GM12801 (cell line): ENCODE results near the gene ISG20.

ENCODE experiments used
- TF ChIP-seq, protein P1 (sequence below): IDR thresholded peaks from one replicate; pipeline ENCODE4 v1.5.1; 2011; ENCODE audit warnings: control low read depth; ENCODE audit not compliant: insufficient read length; ENCODE audit errors: extremely low read depth

ISG20 gene

DNA sequence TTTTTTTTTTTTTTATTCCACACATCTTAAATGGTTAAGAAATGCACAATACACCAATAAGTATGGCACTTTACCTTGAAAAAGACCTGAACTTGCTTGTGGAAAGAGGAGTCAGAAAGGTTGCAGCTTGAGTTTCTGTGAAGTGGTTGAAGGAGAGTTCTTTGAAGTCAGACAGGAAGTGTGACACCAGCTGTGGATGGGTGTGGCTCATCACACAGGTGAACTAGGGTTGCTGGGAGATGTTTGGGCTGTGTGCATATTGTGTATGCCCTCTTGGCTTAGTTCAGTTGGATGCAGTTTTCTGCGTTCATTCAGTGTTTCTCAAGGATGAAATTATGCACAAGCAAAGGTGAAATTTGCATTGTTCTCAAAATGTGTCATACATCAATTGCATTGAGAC, 11.4 kb upstream of the ISG20 start:
- TF ChIP-seq, protein P1, sequence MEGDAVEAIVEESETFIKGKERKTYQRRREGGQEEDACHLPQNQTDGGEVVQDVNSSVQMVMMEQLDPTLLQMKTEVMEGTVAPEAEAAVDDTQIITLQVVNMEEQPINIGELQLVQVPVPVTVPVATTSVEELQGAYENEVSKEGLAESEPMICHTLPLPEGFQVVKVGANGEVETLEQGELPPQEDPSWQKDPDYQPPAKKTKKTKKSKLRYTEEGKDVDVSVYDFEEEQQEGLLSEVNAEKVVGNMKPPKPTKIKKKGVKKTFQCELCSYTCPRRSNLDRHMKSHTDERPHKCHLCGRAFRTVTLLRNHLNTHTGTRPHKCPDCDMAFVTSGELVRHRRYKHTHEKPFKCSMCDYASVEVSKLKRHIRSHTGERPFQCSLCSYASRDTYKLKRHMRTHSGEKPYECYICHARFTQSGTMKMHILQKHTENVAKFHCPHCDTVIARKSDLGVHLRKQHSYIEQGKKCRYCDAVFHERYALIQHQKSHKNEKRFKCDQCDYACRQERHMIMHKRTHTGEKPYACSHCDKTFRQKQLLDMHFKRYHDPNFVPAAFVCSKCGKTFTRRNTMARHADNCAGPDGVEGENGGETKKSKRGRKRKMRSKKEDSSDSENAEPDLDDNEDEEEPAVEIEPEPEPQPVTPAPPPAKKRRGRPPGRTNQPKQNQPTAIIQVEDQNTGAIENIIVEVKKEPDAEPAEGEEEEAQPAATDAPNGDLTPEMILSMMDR = no peak

DNA sequence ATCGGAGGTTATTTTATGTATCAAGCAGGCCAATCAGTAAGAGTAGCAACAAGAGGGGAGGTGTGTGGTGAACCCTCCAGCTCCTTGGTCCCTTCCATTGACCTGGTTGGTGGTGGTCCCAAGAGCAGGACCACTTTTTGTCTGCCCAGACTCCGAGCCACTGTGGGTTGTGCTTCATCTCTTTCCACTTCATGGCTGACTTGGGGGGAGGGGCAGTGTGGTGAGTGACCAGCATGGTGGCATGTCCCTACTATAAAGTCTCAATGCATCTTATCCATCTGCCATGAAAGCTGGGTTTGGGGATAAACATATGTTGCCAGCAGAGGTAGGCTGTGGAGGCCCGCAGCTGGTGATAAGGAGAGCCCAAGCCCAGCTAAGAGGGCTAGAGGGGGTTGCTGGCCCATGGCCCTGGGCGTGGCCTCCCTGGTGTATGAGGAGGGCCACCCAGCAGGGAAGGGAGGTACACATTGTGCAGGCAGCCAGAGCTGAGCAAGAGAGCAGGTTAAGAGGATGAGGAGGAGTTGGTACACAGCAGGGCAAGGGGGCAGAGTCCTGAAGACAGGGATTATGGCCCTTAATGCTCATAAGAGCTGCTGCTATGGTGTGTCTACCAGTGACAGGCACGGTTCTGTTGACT, 10.7 kb upstream of the ISG20 start:
- TF ChIP-seq, protein P1 = no peak

DNA sequence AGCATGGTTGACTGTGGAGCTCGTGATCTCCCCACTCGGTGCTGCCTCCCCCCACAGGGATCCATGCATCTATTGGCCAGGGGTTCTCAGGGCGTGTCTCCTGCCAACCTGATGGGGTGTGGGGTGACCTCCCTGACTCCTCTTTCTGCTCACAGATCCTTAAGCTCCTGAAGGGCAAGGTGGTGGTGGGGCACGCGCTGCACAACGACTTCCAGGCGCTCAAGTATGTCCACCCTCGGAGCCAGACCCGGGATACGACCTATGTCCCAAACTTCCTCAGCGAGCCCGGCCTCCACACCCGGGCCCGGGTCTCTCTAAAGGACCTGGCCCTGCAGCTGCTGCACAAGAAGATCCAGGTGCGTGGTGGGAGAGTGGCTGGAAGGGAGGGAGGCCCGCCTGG, 9.7 kb upstream of the ISG20 start:
- TF ChIP-seq, protein P1 = no peak

DNA sequence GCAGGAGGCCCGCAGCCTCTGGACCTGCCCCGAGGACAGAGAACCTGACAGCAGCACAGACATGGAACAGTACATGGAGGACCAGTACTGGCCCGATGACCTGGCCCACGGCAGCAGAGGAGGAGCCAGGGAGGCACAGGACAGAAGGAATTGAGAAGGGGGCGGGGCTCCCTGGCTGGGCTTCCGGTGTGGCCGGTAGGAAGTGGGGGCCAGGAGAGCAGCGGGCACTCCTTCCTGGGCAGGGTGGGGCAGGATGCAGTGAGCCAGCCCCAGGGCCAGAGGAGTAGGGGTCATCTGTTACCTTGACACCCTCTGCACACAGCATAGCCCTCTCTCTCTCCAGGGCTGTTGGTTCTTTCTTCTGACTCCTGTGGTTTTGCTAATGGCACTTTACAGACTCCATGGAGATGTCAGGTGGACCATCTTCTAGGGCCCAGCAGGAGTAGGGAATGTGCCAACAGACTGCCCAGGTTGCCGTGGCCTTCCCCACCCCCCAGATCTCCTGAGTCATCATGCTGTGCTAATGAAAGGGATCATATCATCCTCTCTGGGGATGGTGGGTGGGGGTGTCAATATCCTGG, 8.6 kb upstream of the ISG20 start:
- TF ChIP-seq, protein P1 = no peak

DNA sequence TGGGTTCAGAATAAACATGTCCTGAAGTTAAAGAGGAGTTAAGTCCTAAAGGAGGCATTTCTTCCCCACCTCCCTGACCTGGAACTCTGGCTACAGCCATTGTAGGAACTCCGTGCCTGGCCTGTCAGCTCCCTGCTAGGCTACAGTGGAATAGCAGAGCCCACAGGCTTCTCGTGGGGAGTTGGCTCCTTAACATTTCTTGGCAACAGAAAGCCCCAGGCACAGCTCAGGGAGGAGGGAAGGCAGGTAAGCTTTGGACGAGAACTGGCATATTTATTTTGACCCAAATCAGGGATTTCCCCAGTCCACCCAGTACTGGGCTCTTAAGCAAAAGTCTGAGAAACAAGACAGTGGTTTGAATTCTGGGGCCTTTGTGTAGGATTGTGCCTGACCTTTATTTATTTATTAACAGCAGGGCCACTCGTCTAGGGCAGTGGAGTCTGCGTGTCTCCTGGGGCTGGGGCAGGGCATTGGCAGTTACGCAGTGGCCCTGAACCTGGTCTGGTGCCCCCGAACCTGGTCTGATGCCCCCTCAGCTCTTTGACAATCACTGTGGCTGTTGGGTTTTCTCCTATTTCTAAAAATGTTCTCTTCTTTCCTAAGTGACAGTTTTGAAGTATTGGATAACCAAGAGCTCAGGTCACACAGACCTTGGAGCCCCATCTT, 7.9 kb upstream of the ISG20 start:
- TF ChIP-seq, protein P1 = no peak

DNA sequence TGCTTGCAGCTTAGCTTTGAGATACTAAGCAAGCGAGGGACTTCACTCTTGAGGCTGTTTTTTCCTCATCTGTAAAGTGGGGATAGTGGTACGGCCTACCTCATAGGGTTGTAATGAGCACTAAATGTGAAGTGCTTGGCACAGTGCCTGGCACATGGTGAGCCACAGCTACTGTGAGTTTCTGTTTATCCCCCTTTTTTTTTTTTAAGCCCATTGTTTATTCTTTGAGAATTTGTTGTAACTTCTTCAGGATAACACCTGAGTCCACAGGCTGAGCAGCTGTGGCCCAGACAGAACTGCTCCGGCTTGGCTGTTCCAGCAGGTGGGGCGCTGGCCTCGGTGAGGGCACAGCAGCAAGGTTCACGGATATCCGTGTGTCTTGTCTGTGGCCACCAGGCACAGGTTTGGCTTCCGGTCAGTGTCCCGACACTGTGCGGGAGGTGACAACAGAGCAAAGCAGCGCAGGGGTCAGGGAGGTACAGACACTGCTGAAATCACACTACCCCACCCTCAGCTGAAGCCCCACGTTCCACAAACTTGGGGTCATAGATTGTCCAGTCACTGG, 7.3 kb upstream of the ISG20 start:
- TF ChIP-seq, protein P1 = no peak

- TF ChIP-seq, protein P1 = no peak
These were observed 4.4 kb upstream of the ISG20 start for GRCh38 chr15:88634449-88634848.
